ENCODE measurements around the gene FXR1.

GRCh38 chr3:181025204-181025603, 112.7 kb downstream of the FXR1 start:
- TF ChIP-seq POLR2AphosphoS5 (IDR thresholded peaks at IDR 0.05; ENCODE audit: borderline replicate concordance, low read depth, low read length) (no peak), EZH2 (IDR thresholded peaks at IDR 0.05) (no peak)
